H9 (cell line): ENCODE results near the gene MYH9. TPM values are rescaled to one million over a fixed set of nuclear protein-coding genes. Genes with fewer than 3 reads are reported as not detected.

ENCODE experiments used
- DNase-seq: peaks from one replicate; pipeline ENCODE4 v3.0.0-alpha.2; 2017
- H2AFZ ChIP-seq: one replicate; pipeline ENCODE4 v1.6.1; 2013; ENCODE audit warnings: mild to moderate bottlenecking, low read length, control low read depth, moderate library complexity
- H2AK5ac ChIP-seq: 2 replicates; pipeline ENCODE4 v1.6.1; 2013; ENCODE audit warnings: low read length, control low read depth, mixed read lengths; ENCODE audit not compliant: insufficient read length
- H2BK120ac ChIP-seq: one replicate; pipeline ENCODE4 v1.6.1; 2013; ENCODE audit warnings: low read depth, mild to moderate bottlenecking, low read length, control low read depth, inconsistent platforms; ENCODE audit not compliant: poor library complexity, severe bottlenecking
- H2BK12ac ChIP-seq: 2 replicates; pipeline ENCODE4 v1.6.1; 2013; ENCODE audit warnings: low read length, control low read depth, mixed read lengths, low read depth; ENCODE audit not compliant: insufficient read length
- H2BK15ac ChIP-seq: 2 replicates; pipeline ENCODE4 v1.6.1; 2013; ENCODE audit warnings: low read depth, low read length, control low read depth
- H2BK20ac ChIP-seq: one replicate; pipeline ENCODE4 v1.6.1; 2013; ENCODE audit warnings: low read depth, mild to moderate bottlenecking, low read length, control low read depth, inconsistent platforms; ENCODE audit not compliant: poor library complexity, severe bottlenecking
- H2BK5ac ChIP-seq: 2 replicates; pipeline ENCODE4 v1.6.1; 2013; ENCODE audit warnings: low read length, control low read depth, mixed read lengths; ENCODE audit not compliant: insufficient read length
- H3K14ac ChIP-seq: 2 replicates; pipeline ENCODE4 v1.6.1; 2013; ENCODE audit warnings: low read length, control low read depth; ENCODE audit not compliant: insufficient read depth
- H3K18ac ChIP-seq: 2 replicates; pipeline ENCODE4 v1.6.1; 2013; ENCODE audit warnings: low read depth, mild to moderate bottlenecking, mixed read lengths, low read length, control low read depth; ENCODE audit not compliant: insufficient read length
- H3K23ac ChIP-seq: 2 replicates; pipeline ENCODE4 v1.6.1; 2013; ENCODE audit warnings: low read length, control low read depth, mixed read lengths, low read depth; ENCODE audit not compliant: insufficient read length
- H3K23me2 ChIP-seq: 2 replicates; pipeline ENCODE4 v1.6.1; 2013; ENCODE audit warnings: low read depth, mild to moderate bottlenecking, mixed read lengths, low read length, control low read depth; ENCODE audit not compliant: insufficient read length, poor library complexity, severe bottlenecking
- H3K27ac ChIP-seq: 2 replicates; pipeline ENCODE4 v1.5.1; 2013; ENCODE audit warnings: low read length, control low read depth, mixed read lengths, low read depth; ENCODE audit not compliant: insufficient read length
- H3K27me3 ChIP-seq: 2 replicates; pipeline ENCODE4 v1.6.1; 2013; ENCODE audit warnings: low read length, control low read depth, inconsistent platforms; ENCODE audit not compliant: insufficient read depth
- H3K4ac ChIP-seq: 2 replicates; pipeline ENCODE4 v1.6.1; 2013; ENCODE audit warnings: low read depth, mild to moderate bottlenecking, control low read depth, inconsistent platforms, low read length, moderate library complexity
- H3K4me1 ChIP-seq: 2 replicates; pipeline ENCODE4 v1.6.1; 2013; ENCODE audit warnings: low read length, control low read depth, inconsistent platforms; ENCODE audit not compliant: insufficient read depth
- H3K4me2 ChIP-seq: 2 replicates; pipeline ENCODE4 v1.6.1; 2013; ENCODE audit warnings: low read length, control low read depth, mixed read lengths; ENCODE audit not compliant: insufficient read length, insufficient read depth
- H3K56ac ChIP-seq: 2 replicates; pipeline ENCODE4 v1.6.1; 2013; ENCODE audit warnings: low read depth, mild to moderate bottlenecking, mixed read lengths, low read length, control low read depth; ENCODE audit not compliant: insufficient read length
- H3K79me1 ChIP-seq: 2 replicates; pipeline ENCODE4 v1.6.1; 2013; ENCODE audit warnings: low read depth, mild to moderate bottlenecking, moderate library complexity, low read length, control low read depth, inconsistent platforms; ENCODE audit not compliant: insufficient read depth, poor library complexity, severe bottlenecking
- H3K79me2 ChIP-seq: 2 replicates; pipeline ENCODE4 v1.6.1; 2013; ENCODE audit warnings: low read length, control low read depth, inconsistent platforms; ENCODE audit not compliant: insufficient read depth
- H3K9ac ChIP-seq: 2 replicates; pipeline ENCODE4 v1.6.1; 2013; ENCODE audit warnings: low read length, control low read depth, mixed read lengths; ENCODE audit not compliant: insufficient read length; ENCODE audit errors: extremely low read depth
- H3K9me3 ChIP-seq: one replicate; pipeline ENCODE4 v1.6.1; 2013; ENCODE audit warnings: low read depth, low read length, inconsistent platforms; ENCODE audit not compliant: control insufficient read depth
- H3T11ph ChIP-seq: one replicate; pipeline ENCODE4 v1.6.1; 2013; ENCODE audit warnings: mild to moderate bottlenecking, low read length, control low read depth, inconsistent platforms
- H4K20me1 ChIP-seq: one replicate; pipeline ENCODE4 v1.6.1; 2013; ENCODE audit not compliant: control insufficient read depth, insufficient read length, insufficient read depth
- H4K5ac ChIP-seq: 2 replicates; pipeline ENCODE4 v1.6.1; 2013; ENCODE audit warnings: low read depth, mild to moderate bottlenecking, mixed read lengths, low read length, control low read depth; ENCODE audit not compliant: insufficient read length
- H4K8ac ChIP-seq: replicated peaks from 2 replicates; pipeline ENCODE4 v1.6.1; 2013; ENCODE audit warnings: low read length, control low read depth, mixed read lengths, low read depth; ENCODE audit not compliant: insufficient read length
- H4K91ac ChIP-seq: 2 replicates; pipeline ENCODE4 v1.6.1; 2013; ENCODE audit warnings: low read depth, mild to moderate bottlenecking, moderate library complexity, mixed read lengths, low read length, control low read depth; ENCODE audit not compliant: insufficient read length
- H3K27ac Mint-ChIP-seq, 3 experiments: 2 replicates in 2 of 3; 3 replicates in 1 of 3; pipeline ENCODE4 v1.8.0; 2020 to 2021; ENCODE audit warnings: mixed read lengths in 3 of 3, mild to moderate bottlenecking in 1 of 3, moderate library complexity in 1 of 3
- H3K27me3 Mint-ChIP-seq: 2 replicates; pipeline ENCODE4 v1.8.0; 2021; ENCODE audit warnings: low read depth, mild to moderate bottlenecking, moderate library complexity, mixed read lengths
- H3K36me3 Mint-ChIP-seq, 3 experiments: 2 replicates in 2 of 3; 3 replicates in 1 of 3; pipeline ENCODE4 v1.8.0; 2020 to 2021; ENCODE audit warnings: low read depth in 3 of 3, mixed read lengths in 3 of 3; ENCODE audit not compliant: insufficient read depth in 1 of 3
- H3K4me1 Mint-ChIP-seq, 2 experiments: 2 replicates each; pipeline ENCODE4 v1.8.0; 2020; ENCODE audit warnings: mixed read lengths in 2 of 2
- H3K4me3 Mint-ChIP-seq, 2 experiments: 2 replicates in 1 of 2; 3 replicates in 1 of 2; pipeline ENCODE4 v1.8.0; 2020 to 2021; ENCODE audit warnings: mild to moderate bottlenecking in 2 of 2, mixed read lengths in 2 of 2, moderate library complexity in 1 of 2
- H3K9me3 Mint-ChIP-seq, 2 experiments: 2 replicates in 1 of 2; 3 replicates in 1 of 2; pipeline ENCODE4 v1.8.0; 2020; ENCODE audit warnings: mild to moderate bottlenecking in 2 of 2, mixed read lengths in 2 of 2, moderate library complexity in 1 of 2
- WGBS: extraction: QIAGEN DNeasy Blood & Tissue Kit; methylation state at CpG from one replicate; pipeline ENCODE4 v1.1.7; 2013; ENCODE audit warnings: missing lambda C conversion rate, low lambda C conversion rate, mixed read lengths; ENCODE audit not compliant: insufficient read length; ENCODE audit errors: extremely low coverage; 5-methylcytosine and 5-hydroxymethylcytosine counted together
- total RNA-seq: library from RNA; stranded (reverse); gene quantifications from 2 replicates; pipeline ENCODE4 v1.2.1, GENCODE V29; 2021
- TF ChIP-seq, protein P1 (sequence below): fragments of 200-600 bp; sonication (generic); conservative IDR thresholded peaks from 3 replicates; pipeline ENCODE4 v1.8.0; 2021; ENCODE audit warnings: antibody characterized with exemption, mild to moderate bottlenecking

MYH9 gene
- total RNA-seq, 1 experiment from 2014 or later: 266 TPM

DNA sequence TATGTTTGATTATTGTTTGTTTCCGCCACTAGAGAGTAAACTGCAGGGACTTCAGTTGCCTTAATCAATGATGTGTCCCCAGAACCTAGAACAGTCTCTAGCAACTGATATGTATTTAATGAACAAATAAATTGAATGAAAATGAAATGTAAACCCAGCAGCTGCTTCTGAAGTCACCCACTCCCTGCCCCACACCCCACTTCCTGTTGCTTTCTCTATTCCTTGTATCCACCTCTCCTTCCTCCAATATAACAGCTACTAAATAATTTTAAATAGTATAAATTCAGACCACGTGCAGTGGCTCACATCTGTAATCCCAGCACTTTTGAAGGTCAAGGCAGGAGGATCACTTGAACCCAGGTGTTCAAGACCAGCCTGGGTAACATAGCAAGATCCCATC is 15.8 kb downstream of the MYH9 start:
- no CpG with 5 or more reads among the region's 2 CpGs for WGBS
- H2AK5ac ChIP-seq: no peak overlapping the region
- no peak overlapping the region for H3K56ac ChIP-seq
- H3K27ac ChIP-seq: no peak overlapping the region
- H4K8ac ChIP-seq: no peak overlapping the region
- H2BK12ac ChIP-seq: no peak overlapping the region
- TF ChIP-seq, protein P1, sequence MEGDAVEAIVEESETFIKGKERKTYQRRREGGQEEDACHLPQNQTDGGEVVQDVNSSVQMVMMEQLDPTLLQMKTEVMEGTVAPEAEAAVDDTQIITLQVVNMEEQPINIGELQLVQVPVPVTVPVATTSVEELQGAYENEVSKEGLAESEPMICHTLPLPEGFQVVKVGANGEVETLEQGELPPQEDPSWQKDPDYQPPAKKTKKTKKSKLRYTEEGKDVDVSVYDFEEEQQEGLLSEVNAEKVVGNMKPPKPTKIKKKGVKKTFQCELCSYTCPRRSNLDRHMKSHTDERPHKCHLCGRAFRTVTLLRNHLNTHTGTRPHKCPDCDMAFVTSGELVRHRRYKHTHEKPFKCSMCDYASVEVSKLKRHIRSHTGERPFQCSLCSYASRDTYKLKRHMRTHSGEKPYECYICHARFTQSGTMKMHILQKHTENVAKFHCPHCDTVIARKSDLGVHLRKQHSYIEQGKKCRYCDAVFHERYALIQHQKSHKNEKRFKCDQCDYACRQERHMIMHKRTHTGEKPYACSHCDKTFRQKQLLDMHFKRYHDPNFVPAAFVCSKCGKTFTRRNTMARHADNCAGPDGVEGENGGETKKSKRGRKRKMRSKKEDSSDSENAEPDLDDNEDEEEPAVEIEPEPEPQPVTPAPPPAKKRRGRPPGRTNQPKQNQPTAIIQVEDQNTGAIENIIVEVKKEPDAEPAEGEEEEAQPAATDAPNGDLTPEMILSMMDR: no peak
- no peak overlapping the region for H4K91ac ChIP-seq
- no peak overlapping the region for H3K14ac ChIP-seq
- peaks cover 24% of the 10 kb centered on the region for H3K4me1 ChIP-seq
- H4K5ac ChIP-seq: no peak overlapping the region
- no peak overlapping the region for H3K4ac ChIP-seq
- peaks cover 11% of the 10 kb centered on the region for H3K79me1 ChIP-seq
- no peak overlapping the region for H2BK120ac ChIP-seq
- no peak overlapping the region for H2AFZ ChIP-seq
- peak overlapping the region in 2 of 3 experiments; percentile 17 to 66; a peak in 3 of 7 replicates for H3K27ac Mint-ChIP-seq
- H2BK5ac ChIP-seq: no peak overlapping the region
- no peak overlapping the region for H2BK15ac ChIP-seq
- H3K23ac ChIP-seq: no peak overlapping the region
- no peaks in the 10 kb centered on the region for H3K27me3 ChIP-seq
- no peaks in the 10 kb centered on the region for H4K20me1 ChIP-seq
- no peaks in the 10 kb centered on the region for H3K27me3 Mint-ChIP-seq
- no peak overlapping the region for H3K18ac ChIP-seq
- peaks cover 70 to 82% of the 10 kb centered on the region in 2 experiments for H3K4me1 Mint-ChIP-seq
- no peak overlapping the region for H3T11ph ChIP-seq
- no peak overlapping the region for H3K4me3 Mint-ChIP-seq
- H3K36me3 Mint-ChIP-seq: peaks cover 12 to 18% (median 15%) of the 10 kb centered on the region in 3 experiments
- H3K4me2 ChIP-seq: no peak overlapping the region
- H3K9me3 Mint-ChIP-seq: no peaks in the 10 kb centered on the region; a peak in 1 of 5 replicates
- no peak overlapping the region for H2BK20ac ChIP-seq
- no peak for DNase-seq
- H3K9ac ChIP-seq: no peak overlapping the region
- H3K23me2 ChIP-seq: peaks cover 3% of the 10 kb centered on the region
- H3K79me2 ChIP-seq: peaks cover 51% of the 10 kb centered on the region; the same call in 1 of the 2 replicates
- no peaks in the 10 kb centered on the region for H3K9me3 ChIP-seq
